Mesodermal cell (in vitro differentiated cells): ENCODE results near the gene BANK1.

ENCODE experiments used
- H3K27ac ChIP-seq: 2 replicates; pipeline ENCODE4 v1.7.0; 2013; ENCODE audit warnings: mild to moderate bottlenecking, low read depth, low read length, moderate library complexity; ENCODE audit not compliant: severe bottlenecking
- H3K36me3 ChIP-seq: 2 replicates; pipeline ENCODE4 v1.7.1; 2013; ENCODE audit warnings: mild to moderate bottlenecking, low read length, moderate library complexity; ENCODE audit not compliant: control insufficient read depth, insufficient read depth
- H3K4me1 ChIP-seq: one replicate; pipeline ENCODE4 v1.7.1; 2013; ENCODE audit warnings: mild to moderate bottlenecking, low read length; ENCODE audit not compliant: insufficient read depth, control insufficient read depth, poor library complexity, severe bottlenecking
- H3K4me3 ChIP-seq: 2 replicates; pipeline ENCODE4 v1.7.0; 2013; ENCODE audit warnings: low read length, control low read depth, mild to moderate bottlenecking; ENCODE audit not compliant: insufficient read depth, poor library complexity, severe bottlenecking; ENCODE audit errors: extremely low read depth
- H3K9me3 ChIP-seq: 2 replicates; pipeline ENCODE4 v1.7.1; 2013; ENCODE audit warnings: mild to moderate bottlenecking, low read length, moderate library complexity; ENCODE audit not compliant: control insufficient read depth
- WGBS, 2 experiments: methylation state at CpG; one replicate each; pipeline ENCODE4 v1.1.5; 2013; ENCODE audit warnings: missing lambda C conversion rate in 2 of 2; ENCODE audit not compliant: insufficient coverage in 2 of 2; 5-methylcytosine and 5-hydroxymethylcytosine counted together

The BANK1 gene

GRCh38 chr4:101850698-101851097 is 60.2 kb downstream of the BANK1 start:
- Histone ChIP-seq H3K9me3 (no peaks in the 10 kb centered on the region), H3K4me3 (no peak overlapping the region), H3K4me1 (no peaks in the 10 kb centered on the region), H3K36me3 (no peaks in the 10 kb centered on the region), H3K27ac (no peak overlapping the region)
- WGBS, 2 experiments = no CpG with 5 or more reads among the region's 2 CpGs

GRCh38 chr4:101851672-101852071 is 61.1 kb downstream of the BANK1 start:
- no peak overlapping the region for H3K4me3 ChIP-seq
- H3K4me1 ChIP-seq = no peaks in the 10 kb centered on the region
- H3K27ac ChIP-seq = no peak overlapping the region
- no peaks in the 10 kb centered on the region for H3K36me3 ChIP-seq
- no CpG with 5 or more reads among the region's 3 CpGs for WGBS, 2 experiments
- no peaks in the 10 kb centered on the region for H3K9me3 ChIP-seq

- Histone ChIP-seq H3K27ac (no peak overlapping the region), H3K36me3 (no peaks in the 10 kb centered on the region), H3K4me3 (no peak overlapping the region), H3K4me1 (no peaks in the 10 kb centered on the region), H3K9me3 (no peaks in the 10 kb centered on the region)
- WGBS, 2 experiments = no CpG with 5 or more reads among the region's 1 CpG
These were observed 62.5 kb downstream of the BANK1 start for GRCh38 chr4:101853028-101853427.

- no peak overlapping the region for H3K27ac ChIP-seq
- no peak overlapping the region for H3K4me3 ChIP-seq
- H3K4me1 ChIP-seq = no peaks in the 10 kb centered on the region
- no peaks in the 10 kb centered on the region for H3K9me3 ChIP-seq
- 82 to 88% methylated on average over 6 of the region's 7 CpGs for WGBS, 2 experiments
- H3K36me3 ChIP-seq = no peaks in the 10 kb centered on the region
These were observed 63.2 kb downstream of the BANK1 start for GRCh38 chr4:101853691-101854090.

GRCh38 chr4:101855239-101855638 is 64.7 kb downstream of the BANK1 start:
- Histone ChIP-seq H3K27ac (no peak overlapping the region), H3K9me3 (no peaks in the 10 kb centered on the region), H3K4me1 (no peaks in the 10 kb centered on the region), H3K4me3 (no peak overlapping the region), H3K36me3 (no peaks in the 10 kb centered on the region)
- WGBS, 2 experiments = no CpG with 5 or more reads among the region's 1 CpG

DNA sequence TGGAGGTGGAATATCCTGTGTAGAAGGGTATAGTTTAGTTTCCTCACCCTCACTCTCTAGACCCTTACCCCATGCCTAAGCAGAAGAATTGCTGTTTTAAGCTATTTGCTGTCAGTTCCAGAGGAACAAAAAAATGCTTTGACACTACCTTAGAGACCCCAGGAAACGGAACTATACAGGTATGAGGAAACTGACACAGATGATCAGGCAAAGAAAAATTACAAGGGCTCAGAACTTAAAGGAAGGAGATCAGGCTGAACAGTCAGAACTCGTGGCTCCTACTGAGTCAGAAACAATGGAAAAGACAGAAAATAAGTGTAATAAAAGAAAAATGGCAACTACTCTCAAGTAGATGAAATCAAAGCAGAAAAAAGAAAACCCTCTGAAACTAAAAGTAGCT is 65.6 kb downstream of the BANK1 start:
- no peak overlapping the region for H3K4me3 ChIP-seq
- WGBS, 2 experiments = 70% methylated on average over 2 of the region's 2 CpGs; no CpG with 5 or more reads in 1 of the 2 experiments
- no peaks in the 10 kb centered on the region for H3K36me3 ChIP-seq
- H3K27ac ChIP-seq = no peak overlapping the region
- no peaks in the 10 kb centered on the region for H3K4me1 ChIP-seq
- H3K9me3 ChIP-seq = no peaks in the 10 kb centered on the region

- H3K9me3 ChIP-seq = no peaks in the 10 kb centered on the region
- H3K4me3 ChIP-seq = no peak overlapping the region
- no peaks in the 10 kb centered on the region for H3K36me3 ChIP-seq
- no peak overlapping the region for H3K27ac ChIP-seq
- WGBS, 2 experiments = 83% methylated on average over 1 of the region's 2 CpGs; no CpG with 5 or more reads in 1 of the 2 experiments
- H3K4me1 ChIP-seq = no peaks in the 10 kb centered on the region
These were observed 66.6 kb downstream of the BANK1 start for GRCh38 chr4:101857176-101857575.

- H3K36me3 ChIP-seq = no peaks in the 10 kb centered on the region
- no peaks in the 10 kb centered on the region for H3K4me1 ChIP-seq
- H3K4me3 ChIP-seq = no peak overlapping the region
- H3K27ac ChIP-seq = no peak overlapping the region
- WGBS, 2 experiments = 100% methylated on average over 1 of the region's 4 CpGs; no CpG with 5 or more reads in 1 of the 2 experiments
- H3K9me3 ChIP-seq = no peaks in the 10 kb centered on the region
These were observed 68.1 kb downstream of the BANK1 start for GRCh38 chr4:101858641-101859040.

DNA sequence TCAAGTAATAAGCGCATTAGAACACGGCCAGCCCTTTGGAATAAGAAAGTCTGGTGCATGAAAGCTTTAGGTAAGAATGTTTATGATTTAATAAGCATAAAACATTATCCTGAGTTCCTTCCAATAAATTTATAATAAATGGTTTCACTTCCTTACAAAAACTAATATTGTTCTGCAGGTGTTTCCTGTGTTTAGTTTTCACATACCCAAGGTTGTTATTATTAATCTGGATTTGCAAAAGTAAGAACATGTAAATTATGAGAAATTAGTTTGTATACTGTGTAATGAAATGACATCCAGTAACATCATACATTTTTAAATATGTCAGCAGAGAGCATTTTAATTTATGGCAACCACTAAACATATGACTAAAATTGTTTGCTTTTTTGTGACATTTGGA is 72.1 kb downstream of the BANK1 start:
- Histone ChIP-seq H3K36me3 (no peaks in the 10 kb centered on the region), H3K9me3 (no peaks in the 10 kb centered on the region)
- no CpG with 5 or more reads among the region's 2 CpGs for WGBS, 2 experiments

DNA sequence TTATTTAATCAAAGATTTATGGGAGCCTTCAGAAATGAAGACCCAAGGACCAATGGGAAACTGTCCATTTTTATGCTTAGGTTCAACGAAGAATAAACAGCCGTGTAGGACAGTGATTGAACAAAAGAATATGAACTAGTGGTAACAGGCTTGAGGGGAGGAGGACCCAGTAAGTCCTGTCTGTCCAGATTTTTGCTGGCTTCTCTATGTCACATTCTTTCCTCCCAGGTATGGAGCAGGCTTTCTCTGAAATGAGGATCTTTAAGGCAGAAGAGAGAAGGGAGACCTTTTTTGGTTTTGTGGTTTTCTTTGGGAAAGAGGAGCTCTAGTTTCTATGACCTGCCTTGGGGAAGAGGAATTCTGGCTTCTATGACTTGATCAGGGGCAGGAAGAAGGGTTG is 74.1 kb downstream of the BANK1 start:
- Histone ChIP-seq H3K9me3 (no peaks in the 10 kb centered on the region), H3K4me3 (no peak overlapping the region), H3K4me1 (peaks cover 7% of the 10 kb centered on the region), H3K27ac (no peak overlapping the region), H3K36me3 (no peaks in the 10 kb centered on the region)
- WGBS, 2 experiments = 84 to 100% methylated on average over 2 of the region's 2 CpGs

More for the DNA sequence above, 72.1 kb downstream of the BANK1 start:
- Histone ChIP-seq H3K27ac (no peak overlapping the region), H3K4me1 (peaks cover 7% of the 10 kb centered on the region), H3K4me3 (no peak overlapping the region)

DNA sequence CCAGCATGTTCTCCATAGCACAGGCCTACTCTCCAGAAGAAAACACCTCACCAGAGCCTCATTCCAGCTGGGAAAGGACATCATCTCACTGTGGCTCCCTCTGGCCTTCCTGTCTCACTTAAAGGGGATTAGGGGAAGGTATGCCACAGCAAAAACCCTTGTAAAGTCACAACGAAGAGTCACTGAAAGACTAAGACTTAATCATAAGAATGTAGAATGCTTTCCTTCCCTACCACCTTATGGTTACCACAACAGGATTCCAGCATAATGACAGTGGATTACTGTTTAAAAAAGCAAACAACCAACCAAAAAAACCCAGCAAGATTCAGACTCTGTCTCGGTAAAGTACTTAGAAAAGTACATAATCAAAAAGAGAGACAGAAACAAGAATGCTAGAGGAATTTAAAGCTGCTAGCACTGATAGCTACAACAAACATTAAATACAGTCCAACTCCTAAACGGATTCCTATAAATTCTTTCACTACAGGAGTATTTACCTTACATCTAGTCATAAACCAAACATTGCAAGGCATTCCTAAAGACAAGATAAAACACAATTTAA is 75.1 kb downstream of the BANK1 start:
- H3K36me3 ChIP-seq = no peaks in the 10 kb centered on the region
- 50 to 59% methylated on average over 1 to 2 of the region's 3 CpGs for WGBS, 2 experiments
- peak overlapping the region; percentile 1 for H3K27ac ChIP-seq
- H3K4me3 ChIP-seq = no peak overlapping the region
- no peaks in the 10 kb centered on the region for H3K9me3 ChIP-seq
- peaks cover 7% of the 10 kb centered on the region for H3K4me1 ChIP-seq
